IgD-negative memory B cell (primary cell): ENCODE data around the gene NF2. TPM values are rescaled to one million over a fixed set of nuclear protein-coding genes. Genes with fewer than 3 reads are reported as not detected.

ENCODE experiments used
- H3K27ac Mint-ChIP-seq, 3 donors: one replicate each; pipeline ENCODE4 v1.8.0; 2020 to 2022; ENCODE audit warnings: mild to moderate bottlenecking in 3 of 3, mixed read lengths in 3 of 3, moderate library complexity in 1 of 3
- H3K27me3 Mint-ChIP-seq: one replicate; pipeline ENCODE4 v1.8.0; 2021; ENCODE audit warnings: mixed read lengths
- H3K36me3 Mint-ChIP-seq: one replicate; pipeline ENCODE4 v1.8.0; 2020; ENCODE audit warnings: mild to moderate bottlenecking, mixed read lengths
- H3K4me1 Mint-ChIP-seq, 3 donors: one replicate each; pipeline ENCODE4 v1.8.0; 2020 to 2022; ENCODE audit warnings: mixed read lengths in 3 of 3, mild to moderate bottlenecking in 1 of 3
- H3K4me3 Mint-ChIP-seq, 4 donors: one replicate each; pipeline ENCODE4 v1.8.0; 2020 to 2022; ENCODE audit warnings: mild to moderate bottlenecking in 4 of 4, mixed read lengths in 4 of 4, moderate library complexity in 3 of 4
- H3K9me3 Mint-ChIP-seq, 3 donors: one replicate each; pipeline ENCODE4 v1.8.0; 2020 to 2021; ENCODE audit warnings: mixed read lengths in 3 of 3, mild to moderate bottlenecking in 1 of 3
- polyA plus RNA-seq: library from polyadenylated mRNA; unstranded; fragments of 300-500 nt; fragmentation: Illumina TruSeq; gene quantifications from one replicate; pipeline ENCODE4 v1.2.3, GENCODE V29; 2021

NF2 gene
- polyA plus RNA-seq, 1 donor from 2014 or later, result 17.7 TPM

DNA sequence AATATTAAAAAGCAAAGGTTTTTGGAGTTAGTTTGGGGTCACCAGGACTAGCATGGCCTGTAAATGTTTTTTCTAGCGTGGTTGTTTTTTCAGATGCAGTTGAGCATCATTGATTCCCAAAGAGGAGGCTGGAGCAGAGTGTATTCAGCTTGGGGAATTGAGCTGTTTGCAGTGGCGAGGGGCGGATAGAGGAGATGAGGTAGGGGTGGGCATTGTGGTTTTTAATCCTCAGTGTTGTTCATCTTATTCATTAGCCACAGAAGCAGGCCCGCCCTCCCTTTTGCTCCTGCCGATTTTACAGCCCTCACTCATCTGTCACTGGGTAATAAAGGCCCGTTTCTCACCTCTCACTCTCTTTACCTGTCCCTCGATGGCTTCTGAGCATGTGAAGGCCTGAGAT, 51.4 kb downstream of the NF2 start:
- Mint-ChIP-seq H3K27me3 (no peaks in the 10 kb centered on the region), H3K9me3 (no peaks in the 10 kb centered on the region), H3K4me1 (peaks cover 5 to 9% (median 7%) of the 10 kb centered on the region in 3 donors), H3K36me3 (peaks cover 7% of the 10 kb centered on the region), H3K4me3 (no peak overlapping the region), H3K27ac (no peak overlapping the region)

GRCh38 chr22:29658176-29658575, 54.7 kb downstream of the NF2 start:
- no peak overlapping the region for H3K27ac Mint-ChIP-seq
- no peak overlapping the region for H3K4me3 Mint-ChIP-seq
- H3K9me3 Mint-ChIP-seq, result no peaks in the 10 kb centered on the region
- H3K27me3 Mint-ChIP-seq, result no peaks in the 10 kb centered on the region
- peaks cover 5 to 9% (median 7%) of the 10 kb centered on the region in 3 donors for H3K4me1 Mint-ChIP-seq
- peaks cover 9% of the 10 kb centered on the region for H3K36me3 Mint-ChIP-seq

- Mint-ChIP-seq H3K9me3 (no peaks in the 10 kb centered on the region), H3K4me3 (no peak overlapping the region), H3K36me3 (peaks cover 12% of the 10 kb centered on the region), H3K4me1 (peaks cover 5 to 9% (median 7%) of the 10 kb centered on the region in 3 donors), H3K27ac (peak overlapping the region in 1 of 3 donors; percentile 13), H3K27me3 (no peaks in the 10 kb centered on the region)
These were observed 56.6 kb downstream of the NF2 start for GRCh38 chr22:29660021-29660420.

DNA sequence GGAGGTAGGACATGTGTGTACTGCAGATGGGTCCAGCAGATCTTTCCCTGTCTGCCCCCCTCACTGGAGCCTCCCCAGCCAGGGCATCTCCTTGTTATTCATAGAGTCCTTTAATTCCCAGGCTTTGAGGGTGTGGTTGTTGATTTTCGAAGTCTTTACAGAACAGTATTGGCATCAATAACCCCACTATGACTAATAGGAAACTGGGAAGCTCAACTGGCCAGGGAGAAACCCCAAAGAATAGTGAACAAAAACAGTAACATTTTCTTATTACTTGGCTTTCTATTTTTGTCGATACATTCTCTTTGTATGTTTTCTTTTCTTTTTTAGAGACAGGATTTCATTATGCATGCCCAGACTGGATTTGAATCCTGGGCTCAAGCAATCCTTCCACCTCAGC, 57.9 kb downstream of the NF2 start:
- H3K9me3 Mint-ChIP-seq, result no peaks in the 10 kb centered on the region
- H3K27ac Mint-ChIP-seq, result no peak overlapping the region
- H3K36me3 Mint-ChIP-seq, result peaks cover 15% of the 10 kb centered on the region
- H3K4me3 Mint-ChIP-seq, result no peak overlapping the region
- H3K27me3 Mint-ChIP-seq, result no peaks in the 10 kb centered on the region
- H3K4me1 Mint-ChIP-seq, result peaks cover 5 to 9% (median 5%) of the 10 kb centered on the region in 3 donors

DNA sequence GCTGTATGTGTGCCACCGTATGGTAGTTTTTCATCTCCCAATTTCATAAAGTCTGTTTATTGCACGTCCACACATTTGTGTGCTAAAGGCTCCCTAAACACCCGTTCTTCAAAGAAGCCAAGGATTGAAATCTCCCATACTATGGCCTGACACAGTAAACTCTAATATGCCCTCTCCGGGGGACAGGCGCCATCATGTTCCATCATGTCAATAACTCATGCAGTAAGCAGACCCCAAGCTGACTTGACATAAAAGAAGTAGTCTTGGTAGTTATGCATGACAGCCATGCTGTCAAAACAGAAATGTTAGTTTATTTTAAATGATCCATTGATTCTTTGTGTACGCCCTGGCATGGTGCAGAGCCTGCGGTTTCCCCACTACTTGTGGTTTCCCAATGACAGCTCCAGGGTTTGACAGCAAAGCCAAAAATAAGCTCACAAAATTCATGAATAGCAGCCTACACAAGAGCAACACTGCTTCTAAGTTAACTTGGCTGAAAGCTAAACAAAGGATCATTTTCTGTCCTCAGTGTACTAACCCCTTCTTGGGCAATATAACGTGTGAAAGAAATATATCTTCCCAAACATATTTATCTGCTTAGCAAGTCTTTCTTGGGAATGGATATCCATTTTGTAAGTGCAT, 59.9 kb downstream of the NF2 start:
- H3K4me1 Mint-ChIP-seq, result peaks cover 0 to under 1% (median 0%) of the 10 kb centered on the region in 3 donors
- no peak overlapping the region for H3K27ac Mint-ChIP-seq
- no peaks in the 10 kb centered on the region for H3K27me3 Mint-ChIP-seq
- no peaks in the 10 kb centered on the region for H3K9me3 Mint-ChIP-seq
- peaks cover 14% of the 10 kb centered on the region for H3K36me3 Mint-ChIP-seq
- no peak overlapping the region for H3K4me3 Mint-ChIP-seq

DNA sequence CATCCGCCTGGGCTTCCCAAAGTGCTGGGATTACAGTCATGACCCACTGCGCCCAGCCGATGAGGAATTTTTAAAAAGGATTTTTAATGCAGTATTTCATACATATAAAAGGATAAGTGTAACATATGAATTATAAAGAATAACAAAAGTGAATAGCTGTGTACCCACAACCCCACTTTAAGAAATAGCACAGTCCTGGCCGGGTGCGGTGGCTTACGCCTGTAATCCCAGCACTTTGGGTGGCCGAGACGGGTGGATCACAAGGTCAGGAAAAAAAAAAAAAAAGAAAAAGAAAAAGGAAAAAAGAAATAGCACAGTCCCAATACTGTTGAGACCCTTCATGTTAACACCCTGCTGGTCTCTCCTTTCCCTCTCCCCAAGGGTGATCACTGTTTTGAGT, 62.1 kb downstream of the NF2 start:
- Mint-ChIP-seq H3K4me3 (peak overlapping the region in 1 of 4 donors; percentile 47), H3K36me3 (peaks cover 10% of the 10 kb centered on the region), H3K27ac (no peak overlapping the region), H3K9me3 (no peaks in the 10 kb centered on the region), H3K4me1 (no peaks in the 10 kb centered on the region), H3K27me3 (no peaks in the 10 kb centered on the region)

GRCh38 chr22:29668673-29669072, 65.2 kb downstream of the NF2 start:
- peaks cover 10% of the 10 kb centered on the region for H3K36me3 Mint-ChIP-seq
- no peak overlapping the region for H3K4me3 Mint-ChIP-seq
- no peaks in the 10 kb centered on the region for H3K4me1 Mint-ChIP-seq
- no peak overlapping the region for H3K27ac Mint-ChIP-seq
- no peaks in the 10 kb centered on the region for H3K27me3 Mint-ChIP-seq
- H3K9me3 Mint-ChIP-seq, result no peaks in the 10 kb centered on the region

GRCh38 chr22:29670626-29671025, 67.2 kb downstream of the NF2 start:
- H3K27ac Mint-ChIP-seq, result no peak overlapping the region
- no peak overlapping the region for H3K4me3 Mint-ChIP-seq

DNA sequence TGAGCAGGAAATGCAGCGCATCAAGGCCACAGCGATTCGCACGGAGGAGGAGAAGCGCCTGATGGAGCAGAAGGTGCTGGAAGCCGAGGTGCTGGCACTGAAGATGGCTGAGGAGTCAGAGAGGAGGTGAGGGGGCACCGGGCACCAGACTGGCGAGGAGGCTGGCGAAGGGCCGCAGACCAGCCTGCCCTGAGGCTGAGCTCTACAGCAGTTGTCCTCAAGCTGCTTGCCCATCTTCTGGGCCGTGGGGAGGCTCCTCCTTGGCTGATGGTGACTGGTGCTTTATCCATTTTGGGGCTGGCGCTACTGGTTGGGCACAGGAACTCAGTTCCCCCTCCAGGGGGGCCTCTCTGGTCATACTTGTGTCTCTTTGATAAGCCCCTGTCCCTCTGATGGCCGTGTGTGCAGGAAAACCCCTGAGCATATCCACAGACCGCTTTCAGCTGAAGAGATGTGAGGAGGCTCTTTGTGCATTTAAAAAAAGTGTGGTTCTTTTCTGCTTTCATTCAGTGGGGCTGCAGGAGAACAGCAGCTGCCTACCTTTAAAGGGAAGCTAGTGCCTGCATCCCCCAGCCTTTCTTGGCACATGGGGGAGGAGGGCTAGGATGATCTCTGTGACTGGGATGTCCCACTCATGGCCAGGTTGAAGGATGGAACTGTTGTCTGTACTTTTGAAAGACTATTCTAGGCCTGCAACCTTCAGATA, 70.1 kb downstream of the NF2 start:
- peaks cover 6% of the 10 kb centered on the region for H3K36me3 Mint-ChIP-seq

More at GRCh38 chr22:29670626-29671025, 67.2 kb downstream of the NF2 start:
- Mint-ChIP-seq H3K4me1 (peaks cover 0 to 1% (median 0%) of the 10 kb centered on the region in 3 donors), H3K27me3 (no peaks in the 10 kb centered on the region), H3K9me3 (no peaks in the 10 kb centered on the region), H3K36me3 (peaks cover 9% of the 10 kb centered on the region)

DNA sequence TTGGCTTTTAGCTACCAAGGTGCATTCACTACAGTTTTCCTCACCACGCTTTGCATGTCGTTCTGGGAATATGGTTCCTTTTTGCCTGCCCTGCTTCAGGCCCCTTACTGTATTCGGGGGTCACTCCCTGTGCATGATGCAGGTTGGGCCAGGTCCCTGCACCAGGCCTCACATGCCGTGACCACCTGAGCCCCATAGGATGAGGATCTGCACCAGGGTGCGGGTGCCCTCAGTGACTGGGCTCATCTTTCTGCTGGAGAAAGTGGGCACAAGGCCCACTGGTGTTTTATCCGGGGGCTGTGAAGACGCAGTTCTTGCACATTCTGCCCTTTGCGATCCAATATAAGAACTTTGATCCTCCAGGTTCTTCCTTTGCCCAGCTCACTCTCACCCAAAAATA, 70.7 kb downstream of the NF2 start:
- Mint-ChIP-seq H3K4me1 (peaks cover 0 to 1% (median 0%) of the 10 kb centered on the region in 3 donors), H3K9me3 (no peaks in the 10 kb centered on the region), H3K4me3 (no peak overlapping the region), H3K27ac (no peak overlapping the region), H3K36me3 (peaks cover 6% of the 10 kb centered on the region), H3K27me3 (no peaks in the 10 kb centered on the region)

More for the DNA sequence above, 70.1 kb downstream of the NF2 start:
- Mint-ChIP-seq H3K4me1 (peaks cover 0 to 1% (median 0%) of the 10 kb centered on the region in 3 donors), H3K9me3 (no peaks in the 10 kb centered on the region), H3K27ac (peak overlapping the region in 1 of 3 donors; percentile 59), H3K4me3 (no peak overlapping the region), H3K27me3 (no peaks in the 10 kb centered on the region)

DNA sequence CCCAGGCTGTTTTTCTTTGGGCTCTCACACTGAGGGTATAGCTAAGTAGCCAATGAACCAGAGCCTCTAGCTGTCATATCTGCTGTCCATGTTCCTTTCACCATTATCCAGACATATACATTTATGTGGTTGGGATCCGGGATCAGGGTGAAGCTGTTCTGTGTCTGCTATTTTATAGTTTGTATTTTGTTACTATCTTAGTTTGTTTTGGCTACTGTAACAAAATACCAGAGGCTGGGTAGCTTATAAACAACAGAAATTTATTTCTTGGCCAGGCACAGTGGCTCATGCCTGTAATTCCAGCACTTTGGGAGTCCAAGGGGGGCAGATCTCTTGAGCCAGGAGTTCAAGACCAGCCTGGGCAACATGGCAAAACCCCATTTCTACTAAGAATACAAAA, 75.9 kb downstream of the NF2 start:
- H3K9me3 Mint-ChIP-seq, result no peaks in the 10 kb centered on the region
- H3K27ac Mint-ChIP-seq, result no peak overlapping the region
- peaks cover 4% of the 10 kb centered on the region for H3K36me3 Mint-ChIP-seq
- no peaks in the 10 kb centered on the region for H3K27me3 Mint-ChIP-seq
- H3K4me1 Mint-ChIP-seq, result no peaks in the 10 kb centered on the region
- H3K4me3 Mint-ChIP-seq, result no peak overlapping the region

- Mint-ChIP-seq H3K36me3 (peaks cover 1% of the 10 kb centered on the region), H3K27ac (no peak overlapping the region), H3K4me3 (no peak overlapping the region)
These were observed 80.1 kb downstream of the NF2 start for GRCh38 chr22:29683536-29683935.

GRCh38 chr22:29684244-29684643, 80.8 kb downstream of the NF2 start:
- H3K36me3 Mint-ChIP-seq, result peaks cover 1% of the 10 kb centered on the region
- no peak overlapping the region for H3K27ac Mint-ChIP-seq
- no peak overlapping the region for H3K4me3 Mint-ChIP-seq
- no peaks in the 10 kb centered on the region for H3K9me3 Mint-ChIP-seq
- H3K4me1 Mint-ChIP-seq, result peaks cover 0 to 2% (median 0%) of the 10 kb centered on the region in 3 donors
- no peaks in the 10 kb centered on the region for H3K27me3 Mint-ChIP-seq

More at GRCh38 chr22:29683536-29683935, 80.1 kb downstream of the NF2 start:
- H3K4me1 Mint-ChIP-seq, result peaks cover 0 to 2% (median 0%) of the 10 kb centered on the region in 3 donors
- no peaks in the 10 kb centered on the region for H3K9me3 Mint-ChIP-seq
- H3K27me3 Mint-ChIP-seq, result no peaks in the 10 kb centered on the region

- Mint-ChIP-seq H3K9me3 (no peaks in the 10 kb centered on the region), H3K27ac (no peak overlapping the region), H3K4me1 (peaks cover 0 to 2% (median 0%) of the 10 kb centered on the region in 3 donors), H3K27me3 (no peaks in the 10 kb centered on the region), H3K4me3 (no peak overlapping the region), H3K36me3 (peaks cover 1% of the 10 kb centered on the region)
These were observed 85.9 kb downstream of the NF2 start for GRCh38 chr22:29689206-29689879.

DNA sequence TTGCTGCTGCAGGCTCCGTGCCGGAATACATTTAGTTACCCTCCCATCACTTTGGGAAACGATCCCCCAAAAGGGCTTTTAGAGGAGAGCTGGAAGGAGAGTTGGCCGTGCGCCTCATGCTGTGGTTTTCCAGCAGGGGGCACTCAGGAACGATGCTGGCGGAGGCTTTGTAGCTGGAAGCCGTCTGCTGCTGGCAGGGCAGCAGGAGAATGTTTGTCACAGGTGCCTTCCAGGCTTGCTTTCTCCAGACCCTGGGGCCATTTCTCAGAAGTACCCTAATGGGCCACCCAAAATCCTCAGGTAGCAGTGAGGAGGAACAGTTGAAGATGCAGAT, 86.4 kb downstream of the NF2 start:
- no peaks in the 10 kb centered on the region for H3K9me3 Mint-ChIP-seq
- peaks cover 1% of the 10 kb centered on the region for H3K36me3 Mint-ChIP-seq
- peaks cover 0 to 2% (median 0%) of the 10 kb centered on the region in 3 donors for H3K4me1 Mint-ChIP-seq
- no peak overlapping the region for H3K27ac Mint-ChIP-seq
- H3K27me3 Mint-ChIP-seq, result no peaks in the 10 kb centered on the region
- no peak overlapping the region for H3K4me3 Mint-ChIP-seq
